Activated T-cell treated with anti-CD3 and anti-CD28 coated beads, Interleukin-2, amount 50 U/mL, for 48 hours (primary cell): Measurements from ENCODE around the gene GJA10.
"Not testable (repeated sequence)": the region's sequence is repeated elsewhere in the genome, so short reads cannot be mapped to it uniquely, and the experiment has no call there.

Experiments
- DNase-seq, 2 experiments: peaks; one replicate each; pipeline ENCODE4 v3.0.0-alpha.2; 2020

The GJA10 gene

DNA sequence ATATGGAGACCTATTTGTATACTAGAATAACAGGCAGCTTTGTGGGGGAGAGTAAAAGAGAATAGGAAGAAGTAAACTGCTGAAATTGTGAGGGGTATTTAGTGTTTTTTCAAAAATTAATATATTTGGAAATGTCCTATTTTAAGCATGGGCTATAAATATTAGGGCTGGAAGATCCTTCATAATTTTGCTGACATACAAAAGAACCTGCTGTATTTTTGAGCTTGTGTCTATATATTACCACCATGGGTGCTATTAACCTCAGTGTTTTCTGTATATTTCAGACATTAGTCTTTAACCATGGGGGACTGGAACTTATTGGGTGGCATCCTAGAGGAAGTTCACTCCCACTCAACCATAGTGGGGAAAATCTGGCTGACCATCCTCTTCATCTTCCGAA, at the start of gene GJA10:
Gene GJA10, plus strand, starts transcription at position 301 of the 400 bp plus-strand sequence. Its CDS starts 0 bp downstream, at position 301.
- DNase-seq: no peak

DNA sequence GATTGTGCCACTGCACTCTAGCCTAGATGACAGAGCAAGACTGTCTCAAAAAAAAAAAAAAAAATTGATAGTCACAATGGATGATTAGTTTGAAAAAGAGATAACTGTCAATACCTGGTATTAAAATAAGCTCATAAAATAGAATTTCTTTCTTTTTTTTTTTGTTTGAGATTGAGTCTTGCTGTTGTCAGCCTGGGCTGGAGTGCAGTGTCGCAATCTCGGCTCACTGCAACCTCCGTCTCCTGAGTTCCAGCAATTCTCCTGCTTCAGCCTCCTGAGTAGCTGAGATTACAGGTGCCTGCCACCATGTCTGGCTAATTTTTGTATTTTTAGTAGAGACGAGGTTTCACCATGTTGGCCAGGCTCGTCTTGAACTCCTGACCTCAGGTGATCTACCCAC, 46.8 kb upstream of the GJA10 start:
- not testable (repeated sequence) for DNase-seq

DNA sequence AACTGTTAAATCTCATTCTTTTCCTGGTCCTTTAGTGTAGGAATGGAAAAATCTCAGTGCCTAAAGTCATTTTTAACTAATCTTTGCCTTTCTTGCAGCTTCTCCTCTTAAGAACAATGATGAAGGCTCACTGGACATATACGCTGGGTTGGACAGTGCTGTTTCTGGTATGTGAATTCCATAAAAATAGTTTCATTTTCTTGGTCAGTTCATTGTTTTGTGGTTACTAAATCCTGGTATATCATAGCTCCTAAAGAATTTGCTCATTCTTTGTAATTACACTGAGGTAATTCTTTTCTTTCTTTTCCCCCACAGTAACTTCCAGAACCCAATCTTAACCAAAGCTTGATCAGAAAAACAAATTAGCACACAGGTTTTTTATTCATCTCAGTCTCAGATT, 41.2 kb upstream of the GJA10 start:
- no peak for DNase-seq

DNA sequence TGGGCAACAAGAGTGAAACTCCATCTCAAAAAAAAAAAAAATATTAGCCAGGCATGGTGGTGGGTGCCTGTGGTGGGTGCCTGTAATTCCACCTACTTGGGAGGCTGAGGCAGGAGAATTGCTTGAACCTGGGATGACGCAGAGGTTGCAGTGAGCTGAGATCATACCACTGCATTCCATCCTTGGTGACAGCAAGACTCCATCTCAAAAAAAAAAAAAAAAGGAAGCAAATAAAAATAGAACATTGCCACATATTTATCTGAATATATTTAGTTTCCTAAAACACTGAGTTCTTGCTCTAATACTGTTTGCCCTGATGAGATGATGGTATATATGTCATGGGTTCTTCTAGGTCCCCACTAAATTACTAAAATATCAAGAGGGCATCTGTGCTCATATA, 36.2 kb upstream of the GJA10 start:
- no peak for DNase-seq

DNA sequence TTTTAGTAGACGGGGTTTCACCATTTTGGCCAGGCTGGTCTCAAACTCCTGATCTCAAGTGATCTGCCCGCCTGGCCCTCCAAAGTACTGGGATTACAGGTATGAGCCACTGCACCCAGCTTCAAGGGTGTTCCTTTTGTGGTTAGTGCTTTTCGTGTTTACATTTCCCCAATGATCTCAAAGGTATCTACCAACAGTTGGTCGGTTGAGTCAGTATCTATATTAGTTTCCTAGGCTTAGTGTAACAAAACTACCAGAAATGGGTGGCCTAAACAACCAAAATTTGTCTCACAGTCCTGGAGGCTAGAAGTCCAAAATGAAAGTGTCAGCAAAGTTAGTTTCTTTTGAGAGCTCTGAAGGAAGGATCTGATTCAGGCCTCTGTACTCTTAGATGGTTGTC, 34.5 kb upstream of the GJA10 start:
- DNase-seq: no peak

DNA sequence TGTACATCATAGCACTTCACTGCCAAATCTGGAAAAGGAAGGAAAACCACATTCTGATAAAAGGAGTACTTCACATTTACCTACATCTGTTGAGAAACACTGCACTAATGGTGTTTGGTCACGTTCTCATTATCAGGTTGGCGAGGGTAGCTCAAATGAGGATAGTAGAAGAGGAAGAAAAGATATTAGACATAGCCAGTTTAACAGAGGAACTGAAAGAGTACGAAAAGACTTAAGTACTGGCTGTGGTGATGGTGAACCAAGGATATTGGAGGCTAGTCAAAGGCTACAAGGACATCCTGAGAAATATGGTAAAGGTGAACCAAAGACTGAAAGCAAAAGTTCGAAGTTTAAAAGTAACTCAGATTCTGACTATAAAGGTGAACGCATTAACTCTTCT, 32.0 kb upstream of the GJA10 start:
- DNase-seq: no peak

DNA sequence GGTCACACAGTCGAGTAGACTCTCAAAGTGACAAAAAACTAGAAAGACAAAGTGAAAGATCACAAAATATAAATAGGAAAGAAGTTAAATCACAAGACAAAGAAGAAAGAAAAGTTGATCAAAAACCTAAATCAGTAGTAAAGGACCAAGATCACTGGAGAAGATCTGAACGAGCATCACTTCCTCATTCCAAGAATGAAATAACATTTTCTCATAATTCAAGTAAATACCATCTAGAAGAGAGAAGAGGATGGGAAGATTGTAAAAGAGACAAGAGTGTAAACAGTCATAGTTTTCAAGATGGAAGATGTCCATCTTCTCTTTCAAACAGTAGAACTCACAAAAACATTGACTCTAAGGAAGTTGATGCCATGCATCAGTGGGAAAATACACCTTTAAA, 31.6 kb upstream of the GJA10 start:
- DNase-seq: no peak

DNA sequence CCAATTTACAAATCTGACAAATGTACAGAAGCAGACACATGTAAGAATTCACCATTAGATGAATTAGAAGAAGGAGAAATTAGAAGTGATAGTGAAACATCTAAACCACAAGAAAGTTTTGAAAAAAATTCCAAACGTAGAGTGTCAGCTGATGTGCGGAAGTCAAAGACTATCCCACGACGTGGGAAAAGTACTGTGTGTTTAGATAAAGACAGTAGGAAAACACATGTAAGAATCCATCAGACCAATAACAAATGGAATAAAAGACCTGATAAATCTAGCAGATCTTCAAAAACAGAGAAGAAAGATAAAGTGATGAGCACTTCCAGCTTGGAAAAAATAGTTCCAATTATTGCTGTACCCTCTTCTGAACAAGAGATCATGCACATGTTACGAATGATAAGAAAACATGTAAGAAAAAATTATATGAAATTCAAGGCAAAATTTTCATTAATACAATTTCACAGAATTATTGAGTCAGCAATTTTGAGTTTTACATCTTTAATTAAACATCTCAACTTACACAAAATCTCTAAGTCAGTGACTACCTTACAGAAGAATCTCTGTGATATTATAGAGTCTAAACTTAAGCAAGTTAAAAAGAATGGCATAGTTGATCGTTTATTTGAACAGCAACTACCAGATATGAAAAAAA, 28.1 kb upstream of the GJA10 start:
- DNase-seq: no peak

DNA sequence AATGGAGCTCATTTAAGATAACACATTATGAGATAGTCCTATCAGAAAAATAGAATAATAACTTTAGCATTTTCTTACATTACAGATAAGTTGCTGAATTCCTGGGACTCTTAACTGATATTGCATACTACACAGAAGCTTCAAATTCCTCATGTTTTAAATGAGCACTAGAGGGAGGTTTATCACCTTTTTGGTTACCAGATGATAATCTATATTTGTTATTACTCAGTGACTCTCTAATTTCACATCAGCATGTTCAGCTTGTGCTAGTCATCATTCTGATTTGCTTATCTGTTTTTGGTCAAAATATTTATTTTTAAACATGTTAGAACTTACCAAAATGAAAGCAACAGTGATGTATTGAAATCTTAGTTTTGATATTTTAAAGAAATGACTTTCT, 20.5 kb upstream of the GJA10 start:
- no peak for DNase-seq

DNA sequence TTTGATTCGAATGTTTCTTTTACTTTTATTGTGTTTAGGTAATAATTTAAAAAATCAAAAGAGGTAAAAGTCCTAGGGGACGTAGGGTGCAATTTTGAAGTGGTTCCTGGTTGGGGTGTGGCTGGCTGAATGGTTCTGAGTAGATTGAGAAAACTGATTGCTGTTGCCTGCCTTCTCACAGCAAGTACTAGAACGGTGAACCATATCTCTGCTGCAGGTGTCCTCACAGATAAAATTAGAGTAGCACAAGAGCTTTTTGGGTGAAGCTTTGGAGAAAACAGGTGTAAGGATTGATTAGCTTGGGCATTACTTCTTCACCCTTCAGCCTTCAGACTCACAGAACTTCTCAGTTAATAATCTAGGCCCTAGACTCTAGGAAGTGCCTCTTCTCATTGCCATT, 19.8 kb upstream of the GJA10 start:
- no peak for DNase-seq

DNA sequence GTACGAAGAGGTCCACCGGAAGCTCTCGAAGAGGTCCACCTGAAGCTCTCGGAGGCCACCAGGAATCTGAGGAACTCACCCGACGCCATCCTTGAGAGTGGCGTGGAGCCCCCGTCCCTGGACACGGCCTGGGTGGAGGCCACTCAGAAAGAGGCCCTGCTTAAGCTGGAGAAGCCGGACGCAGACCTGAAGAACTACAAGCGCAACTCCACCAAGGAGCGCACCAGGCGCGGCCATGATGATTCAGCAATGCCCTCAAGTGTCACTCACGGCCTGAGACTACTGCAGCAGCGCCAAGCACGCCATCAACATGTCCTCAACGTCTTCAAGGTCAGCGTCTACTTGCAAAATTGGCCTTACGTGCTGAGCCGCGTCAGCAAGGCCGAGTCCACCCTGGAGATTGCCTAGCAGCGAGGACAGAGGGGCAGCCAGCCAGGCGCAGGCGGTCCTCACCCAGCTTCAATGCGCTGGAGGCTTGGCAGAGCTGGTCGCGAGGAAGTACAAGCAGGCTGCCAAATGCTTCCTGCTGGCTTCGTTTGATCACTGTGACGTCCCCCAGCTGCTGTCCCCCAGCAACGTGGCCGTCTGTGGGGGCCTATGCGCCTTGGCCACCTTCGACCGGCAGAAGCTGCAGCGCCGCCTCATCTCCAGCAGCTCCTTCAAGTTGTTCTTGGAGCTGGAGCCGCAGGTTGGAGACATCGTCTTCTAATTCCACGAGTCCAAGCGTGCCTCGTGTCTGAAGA, 7.7 kb upstream of the GJA10 start:
- DNase-seq: no peak

DNA sequence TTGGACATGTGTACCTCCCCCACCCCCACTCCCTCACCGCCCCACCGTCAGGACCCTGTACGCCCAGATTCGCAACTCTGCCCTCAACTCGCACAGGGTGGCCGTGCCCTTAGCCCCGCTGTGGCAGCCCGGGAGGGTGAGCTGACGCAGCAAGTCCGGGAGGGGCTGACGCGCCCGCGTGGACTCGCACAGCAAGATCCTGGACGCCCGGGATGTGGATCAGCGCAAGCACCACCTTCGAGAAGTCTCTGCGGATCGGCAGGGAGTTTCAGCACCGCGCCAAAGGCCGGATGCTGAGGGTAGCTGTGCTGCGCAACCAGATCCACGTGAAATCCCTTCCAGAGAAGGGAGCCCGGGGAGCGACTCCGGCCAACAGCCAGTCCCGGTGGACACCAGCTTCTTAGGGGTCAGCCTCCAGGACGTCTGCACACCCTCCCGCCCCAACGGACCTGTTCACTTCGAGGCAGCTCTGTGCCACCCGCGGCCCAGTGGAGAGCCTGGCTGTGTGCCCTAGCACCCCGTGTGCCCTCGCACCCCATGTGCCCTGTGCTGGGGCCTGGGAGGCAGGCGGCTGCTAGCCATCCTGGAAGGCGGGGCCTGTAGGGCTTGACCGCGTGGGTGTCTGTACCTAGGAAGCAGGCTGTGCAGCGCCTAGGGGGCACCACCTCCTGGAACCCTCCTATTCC, 6.7 kb upstream of the GJA10 start:
- DNase-seq: peak in 1 of 2 experiments; percentile 38

DNA sequence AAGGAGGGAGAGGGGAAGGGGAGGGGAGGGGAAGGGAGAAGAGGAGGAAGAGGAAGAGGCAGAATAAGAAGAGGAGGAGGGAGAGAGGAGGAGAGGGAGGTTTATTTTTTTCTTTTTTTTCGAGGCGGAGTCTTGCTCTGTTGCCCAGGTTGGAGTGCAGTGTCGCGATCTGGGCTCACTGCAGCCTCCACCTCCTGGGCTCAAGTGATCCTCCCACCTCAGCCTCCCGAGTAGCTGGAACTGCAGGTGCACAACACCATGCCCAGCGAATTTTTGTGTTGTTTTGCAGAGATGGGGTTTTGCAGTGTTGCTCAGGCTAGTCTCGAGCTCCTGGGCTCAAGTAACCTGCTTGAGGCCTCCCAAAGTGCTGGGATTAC, 6.1 kb upstream of the GJA10 start:
- no peak for DNase-seq

DNA sequence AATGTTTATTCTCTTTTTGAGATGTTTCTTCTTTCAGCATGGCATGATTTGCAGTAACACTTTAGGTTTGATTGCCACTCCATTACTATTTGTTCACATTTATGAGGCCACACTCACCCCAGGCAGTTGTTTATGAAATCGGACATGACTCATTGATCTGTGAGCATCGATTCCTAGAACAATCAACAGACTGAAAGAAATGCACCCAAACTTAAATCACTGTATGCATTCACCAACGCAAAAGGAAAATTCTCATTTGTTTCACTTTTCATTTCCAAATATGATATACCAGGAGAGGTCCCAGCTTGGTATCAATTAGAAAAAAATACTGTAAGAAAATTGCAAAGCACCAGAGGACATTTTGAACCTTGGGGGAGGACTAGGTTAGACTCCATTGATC, 5.4 kb upstream of the GJA10 start:
- DNase-seq: no peak

DNA sequence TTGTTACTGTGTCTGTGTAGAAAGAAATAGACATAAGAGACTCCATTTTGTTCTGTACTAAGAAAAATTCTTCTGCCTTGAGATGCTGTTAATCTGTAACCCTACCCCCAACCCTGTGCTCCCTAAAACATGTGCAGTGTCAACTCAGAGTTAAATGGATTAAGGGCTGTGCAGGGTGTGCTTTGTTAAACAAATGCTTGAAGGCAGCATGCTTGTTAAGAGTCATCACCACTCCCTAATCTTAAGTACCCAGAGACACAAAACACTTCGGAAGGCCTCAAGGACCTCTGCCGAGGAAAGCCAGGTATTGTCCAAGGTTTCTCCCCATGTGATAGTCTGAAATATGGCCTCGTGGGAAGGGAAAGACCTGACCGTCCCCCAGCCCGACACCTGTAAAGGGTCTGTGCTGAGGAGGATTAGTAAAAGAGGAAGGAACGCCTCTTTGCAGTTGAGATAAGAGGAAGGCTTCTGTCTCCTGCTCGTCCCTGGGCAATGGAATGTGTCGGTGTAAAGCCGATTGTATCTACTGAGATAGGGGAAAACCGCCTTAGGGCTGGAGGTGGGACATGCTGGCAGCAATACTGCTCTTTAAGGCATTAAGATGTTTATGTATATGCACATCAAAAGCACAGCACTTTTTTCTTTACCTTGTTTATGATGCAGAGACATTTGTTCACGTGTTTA, 3.3 kb upstream of the GJA10 start:
- DNase-seq: not testable (repeated sequence)

DNA sequence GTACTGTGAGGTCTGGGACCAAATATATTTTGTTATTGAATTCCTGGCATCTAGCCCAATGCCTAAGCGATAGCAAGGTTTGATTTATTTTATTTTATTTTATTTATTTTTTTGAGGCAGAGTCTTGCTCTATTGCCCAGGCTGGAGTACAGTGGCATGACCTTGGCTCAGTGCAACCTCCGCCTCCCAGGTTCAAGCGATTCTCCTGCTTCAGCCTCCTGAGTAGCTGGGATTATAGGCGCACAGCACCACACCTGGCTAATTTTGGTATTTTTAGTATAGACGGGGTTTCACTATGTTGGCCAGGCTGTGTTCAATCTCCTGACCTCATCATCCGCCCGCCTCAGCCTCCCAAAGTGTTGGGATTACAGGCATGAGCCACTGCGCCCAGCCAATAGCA, 1.7 kb upstream of the GJA10 start:
- not testable (repeated sequence) for DNase-seq

DNA sequence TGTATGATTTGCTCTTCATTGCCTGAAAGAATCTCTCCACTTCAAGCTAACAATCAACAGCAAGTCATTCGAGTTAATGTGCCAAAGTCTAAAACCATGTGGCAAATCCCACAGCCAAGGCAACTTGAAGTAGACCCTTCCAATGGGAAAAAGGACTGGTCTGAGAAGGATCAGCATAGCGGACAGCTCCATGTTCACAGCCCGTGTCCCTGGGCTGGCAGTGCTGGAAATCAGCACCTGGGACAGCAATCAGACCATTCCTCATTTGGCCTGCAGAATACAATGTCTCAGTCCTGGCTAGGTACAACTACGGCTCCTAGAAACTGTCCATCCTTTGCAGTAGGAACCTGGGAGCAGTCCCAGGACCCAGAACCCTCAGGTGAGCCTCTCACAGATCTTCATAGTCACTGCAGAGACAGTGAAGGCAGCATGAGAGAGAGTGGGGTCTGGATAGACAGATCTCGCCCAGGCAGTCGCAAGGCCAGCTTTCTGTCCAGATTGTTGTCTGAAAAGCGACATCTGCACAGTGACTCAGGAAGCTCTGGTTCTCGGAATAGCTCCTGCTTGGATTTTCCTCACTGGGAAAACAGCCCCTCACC, 1.1 kb downstream of the GJA10 start:
- no peak for DNase-seq

DNA sequence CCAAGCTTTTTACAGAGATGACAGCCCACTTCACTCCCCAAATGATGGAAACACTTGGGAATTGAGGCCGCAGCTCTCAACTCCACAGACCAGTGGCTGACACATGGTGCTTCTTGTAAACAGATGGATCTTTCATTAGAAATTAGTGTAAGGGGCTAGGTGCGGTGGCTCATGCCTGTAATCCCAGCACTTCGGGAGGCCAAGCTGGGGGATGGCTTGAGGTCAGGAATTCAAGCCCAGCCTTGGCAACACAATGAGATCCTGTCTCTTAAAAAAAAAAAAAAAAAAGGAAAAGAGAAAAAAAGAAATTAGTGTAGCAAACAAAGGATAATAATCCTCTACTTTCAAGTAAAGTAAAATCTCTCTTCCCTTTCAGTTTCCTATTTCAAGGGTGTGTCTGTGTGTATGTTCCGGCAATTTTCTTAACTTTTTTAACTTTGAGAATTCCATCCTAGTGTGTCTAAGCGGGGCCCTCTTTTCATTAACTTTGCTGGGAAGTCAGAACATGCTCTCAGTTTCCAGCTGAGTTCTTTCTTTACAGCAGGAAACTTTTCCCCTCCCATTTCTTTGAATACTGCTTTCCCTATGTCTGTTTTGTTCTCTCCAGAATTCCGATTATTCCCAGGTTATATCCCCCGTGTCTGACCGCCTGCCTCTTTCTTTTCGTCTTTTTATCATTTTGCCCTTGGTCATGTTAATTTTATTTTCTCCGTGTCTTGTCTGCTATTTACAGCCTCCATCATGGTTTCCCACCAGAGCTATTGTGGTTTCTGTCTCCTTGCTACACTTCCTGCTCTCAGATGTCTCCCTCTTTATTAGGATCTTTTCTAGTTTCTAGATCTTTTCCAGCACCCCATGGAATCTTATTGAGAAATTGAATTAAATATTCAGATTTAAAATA, 16.0 kb downstream of the GJA10 start:
- not testable (repeated sequence) for DNase-seq

DNA sequence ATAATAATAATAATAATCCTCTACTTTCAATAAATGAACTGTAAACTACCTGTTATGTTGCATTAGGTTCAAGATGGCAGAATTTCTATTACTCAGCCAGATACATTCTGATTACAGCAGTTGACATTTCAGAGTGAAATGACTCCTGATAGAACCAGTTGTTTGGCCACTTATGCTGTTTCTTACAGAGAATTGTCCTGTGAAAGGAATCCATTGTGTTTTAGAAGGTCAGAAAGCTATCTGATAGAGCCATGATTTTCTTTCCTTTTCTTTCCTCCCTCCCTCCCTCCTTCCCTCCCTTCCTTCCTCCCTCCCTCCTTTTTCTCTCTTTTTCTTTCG, 16.6 kb downstream of the GJA10 start:
- DNase-seq: no peak

DNA sequence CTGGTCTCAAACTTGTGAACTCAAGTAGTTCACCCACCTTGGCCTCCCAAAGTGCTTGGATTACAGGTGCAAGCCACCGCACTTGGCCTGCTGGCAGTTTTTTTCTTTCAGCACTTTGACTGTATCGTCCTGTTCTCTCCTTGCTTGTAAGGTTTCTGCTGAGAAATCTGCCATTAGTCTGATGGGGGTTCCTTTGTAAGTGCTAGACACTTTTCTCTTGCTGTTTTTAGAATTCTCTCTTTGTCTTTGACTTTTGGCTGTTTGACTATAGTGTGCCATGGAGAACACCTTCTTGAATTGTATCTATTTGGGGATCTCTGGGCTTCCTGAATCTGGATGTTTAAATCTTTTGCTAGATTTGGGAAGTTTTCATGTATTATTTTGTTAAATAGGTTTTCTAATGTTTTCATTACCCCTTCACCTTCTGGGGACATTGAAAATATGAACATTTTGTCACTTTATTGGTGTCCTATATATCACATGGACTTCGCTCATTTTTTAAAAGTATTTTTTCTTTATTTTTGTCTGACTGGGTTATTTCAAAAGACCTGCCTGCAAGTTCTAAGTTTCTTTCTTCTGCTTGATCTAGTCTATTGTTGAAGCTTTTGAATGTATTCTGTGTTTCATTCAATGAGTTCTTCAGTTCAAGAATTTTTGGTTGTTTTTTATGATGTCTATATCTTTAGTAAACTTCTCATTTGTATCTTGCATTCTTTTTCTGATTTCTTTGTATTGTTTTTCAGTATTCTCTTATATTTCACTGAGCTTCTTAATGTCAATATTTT, 22.1 kb downstream of the GJA10 start:
- no peak for DNase-seq

DNA sequence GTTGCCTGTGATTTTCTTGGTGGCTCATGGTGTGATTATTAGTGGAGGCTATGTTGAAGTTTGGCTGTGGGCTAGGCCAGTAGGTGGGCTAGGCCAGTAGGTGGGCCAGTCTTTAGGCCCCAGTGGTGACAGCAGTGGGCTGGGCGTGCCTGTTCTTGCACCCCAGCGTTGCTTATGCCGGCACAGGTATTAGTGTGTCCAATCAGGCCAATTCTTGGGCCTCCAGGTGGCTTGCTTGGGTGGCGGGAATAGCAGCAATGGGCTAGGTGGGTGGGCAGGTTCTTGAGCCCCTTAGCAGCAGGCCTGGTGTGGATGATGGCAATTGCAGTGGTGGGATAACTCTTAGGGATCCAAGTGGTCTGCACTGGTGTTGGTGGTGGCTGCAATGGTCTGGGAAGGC, 22.9 kb downstream of the GJA10 start:
- DNase-seq: no peak
